ENCODE results near the gene CDH4. TPM values are rescaled to one million over a fixed set of nuclear protein-coding genes. Genes with fewer than 3 reads are reported as not detected.

CDH4 gene
- total RNA-seq, 2 experiments from 2014 or later: 0.11 to 0.18 TPM

DNA sequence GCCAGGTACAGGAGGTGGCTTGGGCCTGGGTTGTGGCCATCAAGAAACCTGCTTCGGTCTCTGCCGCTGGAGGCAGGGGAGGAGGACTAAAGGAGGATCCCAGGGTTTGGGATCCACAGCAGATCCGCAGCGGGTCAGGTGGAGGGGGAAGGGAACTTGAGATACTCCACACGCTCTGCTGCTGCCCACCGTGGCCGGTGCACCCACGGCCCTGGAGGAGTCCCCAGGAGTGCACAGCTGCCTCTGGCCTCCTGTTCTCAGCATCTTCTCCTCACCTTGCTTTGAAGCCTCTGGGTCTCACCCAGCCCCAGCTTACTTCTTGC is 286.8 kb downstream of the CDH4 start:
- Mint-ChIP-seq H3K27me3 (no peaks in the 10 kb centered on the region), H3K36me3 (ENCODE audit: low read depth) (no peaks in the 10 kb centered on the region), H3K9me3 (no peaks in the 10 kb centered on the region), H3K27ac (no peak overlapping the region), H3K4me3 (no peak overlapping the region), H3K4me1 (ENCODE audit: low read depth) (no peaks in the 10 kb centered on the region)
- CTCF ChIA-PET: no interaction called here
- POLR2A ChIA-PET: no interaction called here
- intact Hi-C loops (cut with micrococcal nuclease): no loop called here
- ATAC-seq: no peak
- TF ChIP-seq, protein P1, sequence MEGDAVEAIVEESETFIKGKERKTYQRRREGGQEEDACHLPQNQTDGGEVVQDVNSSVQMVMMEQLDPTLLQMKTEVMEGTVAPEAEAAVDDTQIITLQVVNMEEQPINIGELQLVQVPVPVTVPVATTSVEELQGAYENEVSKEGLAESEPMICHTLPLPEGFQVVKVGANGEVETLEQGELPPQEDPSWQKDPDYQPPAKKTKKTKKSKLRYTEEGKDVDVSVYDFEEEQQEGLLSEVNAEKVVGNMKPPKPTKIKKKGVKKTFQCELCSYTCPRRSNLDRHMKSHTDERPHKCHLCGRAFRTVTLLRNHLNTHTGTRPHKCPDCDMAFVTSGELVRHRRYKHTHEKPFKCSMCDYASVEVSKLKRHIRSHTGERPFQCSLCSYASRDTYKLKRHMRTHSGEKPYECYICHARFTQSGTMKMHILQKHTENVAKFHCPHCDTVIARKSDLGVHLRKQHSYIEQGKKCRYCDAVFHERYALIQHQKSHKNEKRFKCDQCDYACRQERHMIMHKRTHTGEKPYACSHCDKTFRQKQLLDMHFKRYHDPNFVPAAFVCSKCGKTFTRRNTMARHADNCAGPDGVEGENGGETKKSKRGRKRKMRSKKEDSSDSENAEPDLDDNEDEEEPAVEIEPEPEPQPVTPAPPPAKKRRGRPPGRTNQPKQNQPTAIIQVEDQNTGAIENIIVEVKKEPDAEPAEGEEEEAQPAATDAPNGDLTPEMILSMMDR (IDR thresholded peaks at IDR 0.05): no peak
- no peak for DNase-seq

DNA sequence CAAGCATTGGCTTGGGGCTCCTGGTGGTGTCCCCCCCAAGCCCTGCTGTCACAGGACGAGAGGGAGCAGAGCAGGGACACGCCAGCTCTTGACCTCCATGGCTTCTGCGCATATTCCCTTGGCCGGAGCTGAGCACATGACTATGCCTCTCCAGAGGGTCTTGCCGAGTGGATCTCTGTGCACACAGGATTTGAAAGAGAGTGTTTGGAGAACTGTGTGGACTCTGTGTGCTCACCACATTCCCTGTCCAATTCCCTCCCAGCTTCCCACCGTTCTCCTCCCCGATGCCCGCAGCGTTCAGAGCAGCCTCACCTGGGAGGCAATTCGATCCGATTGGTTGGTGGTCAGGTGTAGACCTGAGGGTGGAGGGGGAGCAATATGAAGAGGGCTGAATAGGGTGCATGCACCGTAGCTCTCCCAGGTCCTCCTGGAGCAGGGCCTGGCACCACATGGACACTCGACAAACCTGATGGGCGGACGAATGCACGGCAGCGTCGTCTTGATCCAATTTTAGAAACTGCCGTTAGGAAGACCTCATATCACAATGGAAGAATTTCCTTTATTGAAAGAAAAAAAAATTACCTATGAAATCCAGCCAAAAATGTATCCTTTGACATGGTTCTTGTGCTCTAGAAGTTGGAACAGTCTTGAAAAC is 287.8 kb downstream of the CDH4 start:
- no peaks in the 10 kb centered on the region for H3K36me3 Mint-ChIP-seq (ENCODE audit: low read depth)
- H3K27ac Mint-ChIP-seq: no peak overlapping the region
- POLR2A ChIA-PET: interaction anchor here (0.6 kb wide), 1 partner anchor 1908 kb away, joined by 3 read pairs; no protein-coding TSS in a partner anchor
- TF ChIP-seq, protein P1 (IDR thresholded peaks at IDR 0.05): no peak
- intact Hi-C loops (cut with micrococcal nuclease): no loop called here
- H3K4me1 Mint-ChIP-seq (ENCODE audit: low read depth): no peaks in the 10 kb centered on the region
- H3K9me3 Mint-ChIP-seq: no peaks in the 10 kb centered on the region
- no peak overlapping the region for H3K4me3 Mint-ChIP-seq
- CTCF ChIA-PET: no interaction called here
- no peaks in the 10 kb centered on the region for H3K27me3 Mint-ChIP-seq
- ATAC-seq: no peak
- DNase-seq: no peak

DNA sequence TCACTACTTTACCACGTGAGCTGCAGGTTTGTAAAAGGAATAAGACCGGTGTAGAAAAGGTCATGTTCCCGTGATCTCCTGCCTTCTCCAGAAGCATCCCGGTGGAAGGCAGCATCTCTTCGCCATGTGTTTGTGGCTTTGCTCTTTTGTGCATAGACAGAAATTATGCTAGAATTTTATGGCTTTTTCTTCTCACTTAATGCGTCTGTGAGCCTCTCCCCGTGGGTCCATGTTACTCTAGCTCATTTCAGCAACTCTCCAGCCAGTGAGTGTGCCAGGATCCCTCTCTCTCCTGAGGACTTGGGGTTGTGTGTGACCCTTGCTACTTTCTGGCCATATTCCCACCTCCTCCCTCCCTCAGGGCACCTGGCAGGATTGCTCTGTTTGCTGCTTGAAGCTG is 289.5 kb downstream of the CDH4 start:
- H3K27ac Mint-ChIP-seq: no peak overlapping the region
- intact Hi-C loops (cut with micrococcal nuclease): no loop called here

DNA sequence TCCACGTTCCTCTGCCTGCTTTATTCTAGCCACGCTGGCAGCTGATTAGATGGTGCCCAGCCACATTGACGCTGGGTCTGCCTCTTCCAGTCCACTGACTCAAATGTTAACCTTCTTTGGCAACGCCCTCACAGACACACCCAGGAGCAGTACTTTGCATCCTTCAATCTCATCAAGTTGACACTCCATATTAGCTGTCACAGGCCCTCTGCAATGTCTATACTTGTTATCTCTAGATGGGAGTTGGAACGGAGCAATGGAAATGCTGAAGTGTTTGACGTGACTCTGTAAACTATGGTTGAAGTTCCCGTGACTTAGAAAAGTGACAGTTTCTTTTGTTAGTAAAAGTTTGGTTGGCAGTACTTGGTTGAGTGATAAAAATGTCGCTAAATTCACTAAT is 291.0 kb downstream of the CDH4 start:
- Mint-ChIP-seq H3K9me3 (no peaks in the 10 kb centered on the region), H3K4me1 (ENCODE audit: low read depth) (no peaks in the 10 kb centered on the region), H3K27me3 (no peaks in the 10 kb centered on the region), H3K36me3 (ENCODE audit: low read depth) (no peaks in the 10 kb centered on the region), H3K27ac (no peak overlapping the region), H3K4me3 (no peak overlapping the region)
- intact Hi-C loops (cut with micrococcal nuclease): no loop called here
- ATAC-seq (no peak), DNase-seq (no peak)
- CTCF ChIA-PET: no interaction called here
- TF ChIP-seq, protein P1 (IDR thresholded peaks at IDR 0.05): no peak
- POLR2A ChIA-PET: interaction anchor here (0.7 kb wide), 1 partner anchor 103 kb away, joined by 3 read pairs; no protein-coding TSS in a partner anchor

More for the DNA sequence above, 289.5 kb downstream of the CDH4 start:
- H3K36me3 Mint-ChIP-seq (ENCODE audit: low read depth): no peaks in the 10 kb centered on the region
- no peaks in the 10 kb centered on the region for H3K4me1 Mint-ChIP-seq (ENCODE audit: low read depth)
- DNase-seq (no peak), ATAC-seq (no peak)
- CTCF ChIA-PET: no interaction called here
- H3K27me3 Mint-ChIP-seq: no peaks in the 10 kb centered on the region
- TF ChIP-seq, protein P1 (IDR thresholded peaks at IDR 0.05): no peak
- POLR2A ChIA-PET: no interaction called here
- H3K9me3 Mint-ChIP-seq: no peaks in the 10 kb centered on the region
- H3K4me3 Mint-ChIP-seq: no peak overlapping the region

DNA sequence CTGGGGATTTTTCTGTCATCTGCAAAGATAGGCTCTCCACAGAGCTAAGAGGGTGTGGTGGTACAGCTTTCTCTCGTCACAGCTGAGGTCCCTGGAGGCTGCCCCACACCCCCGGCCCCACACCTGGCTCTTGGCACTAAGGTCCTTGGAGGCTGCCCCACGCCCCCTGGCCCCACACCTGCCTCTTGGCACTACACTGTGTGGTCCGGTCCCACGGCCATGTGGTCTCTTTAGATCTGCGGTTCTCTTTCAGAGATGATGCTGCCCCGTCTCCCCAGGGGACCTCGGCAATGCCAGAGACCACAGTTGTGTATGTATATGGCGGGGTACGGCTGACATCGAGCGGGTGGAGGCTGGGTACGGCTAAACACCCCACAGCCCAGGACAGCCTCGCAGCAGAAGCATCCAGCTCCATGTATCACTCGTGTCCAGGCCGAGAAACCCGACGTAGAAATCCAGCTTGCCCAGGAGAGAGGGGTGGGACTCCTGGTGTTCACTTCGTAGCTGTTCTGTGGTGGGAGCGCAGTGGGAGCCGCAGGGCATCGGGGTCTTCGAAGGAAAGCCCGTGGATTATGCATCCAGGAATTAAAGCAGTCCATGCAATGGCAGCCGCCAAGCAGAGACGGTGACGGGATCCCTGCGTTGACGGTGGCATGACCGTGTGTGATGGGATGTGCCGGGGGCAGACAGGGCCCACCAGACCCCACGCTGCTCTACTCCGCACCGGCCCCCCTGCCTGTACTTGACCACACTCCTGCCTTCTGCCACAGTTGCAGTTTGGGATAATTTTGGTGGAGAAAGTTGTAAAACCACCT is 292.1 kb downstream of the CDH4 start:
- ChIA-PET POLR2A (interaction anchor here (0.7 kb wide), 1 partner anchor 102 kb away, joined by 3 read pairs; no protein-coding TSS in a partner anchor), CTCF (no interaction called here)
- no peaks in the 10 kb centered on the region for H3K4me1 Mint-ChIP-seq (ENCODE audit: low read depth)
- TF ChIP-seq, protein P1 (IDR thresholded peaks at IDR 0.05): no peak
- DNase-seq (no peak), ATAC-seq (no peak)
- intact Hi-C loops (cut with micrococcal nuclease): no loop called here
- no peaks in the 10 kb centered on the region for H3K36me3 Mint-ChIP-seq (ENCODE audit: low read depth)
- no peak overlapping the region for H3K27ac Mint-ChIP-seq
- H3K4me3 Mint-ChIP-seq: no peak overlapping the region
- H3K9me3 Mint-ChIP-seq: no peaks in the 10 kb centered on the region
- no peaks in the 10 kb centered on the region for H3K27me3 Mint-ChIP-seq
